ENCODE measurements around the gene SLC4A1.
A peak's percentile ranks its signal among the peaks of the same experiment; 100 is the strongest.

SLC4A1 gene

DNA sequence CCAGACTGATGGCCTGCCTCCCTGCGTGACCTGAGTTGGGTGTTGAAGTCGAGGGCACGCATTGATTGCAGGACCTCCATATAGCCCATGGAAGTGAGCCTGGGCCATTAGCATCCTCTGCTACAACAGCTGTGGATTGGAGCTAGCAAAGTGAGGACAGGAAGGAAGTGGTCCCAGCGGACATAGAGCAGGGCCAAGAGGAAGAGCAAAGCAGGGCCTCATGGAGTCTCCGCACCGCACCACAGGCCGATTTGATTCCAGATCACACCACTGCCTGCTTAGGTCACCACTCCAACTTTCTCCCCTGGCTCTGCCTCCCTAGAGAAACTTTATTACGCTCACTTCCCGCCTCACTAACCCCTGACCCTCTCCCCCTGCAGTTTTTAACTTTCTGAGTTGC lies 37.8 kb downstream of the SLC4A1 start:
- H3K4me2 ChIP-seq (ENCODE audit: low read depth, low read length): no peak overlapping the region
- no peaks in the 10 kb centered on the region for H3F3A ChIP-seq (ENCODE audit: insufficient read depth, low read length)
- no peaks in the 10 kb centered on the region for H3K4me1 ChIP-seq (ENCODE audit: low read length)
- no peaks in the 10 kb centered on the region for H3K79me2 ChIP-seq (ENCODE audit: low read length)
- no peak for DNase-seq
- no peak overlapping the region for H3K9ac ChIP-seq (ENCODE audit: low read length)
- no peaks in the 10 kb centered on the region for H3K9me3 ChIP-seq (replicated peaks; ENCODE audit: insufficient read depth, low read length)
- TF ChIP-seq EZH2 (optimal IDR thresholded peaks at IDR 0.05; ENCODE audit: low read depth, low read length) (no peak), EZH2phosphoT487 (IDR thresholded peaks at IDR 0.05; ENCODE audit: low read length) (no peak)
- TF ChIP-seq, protein P1, sequence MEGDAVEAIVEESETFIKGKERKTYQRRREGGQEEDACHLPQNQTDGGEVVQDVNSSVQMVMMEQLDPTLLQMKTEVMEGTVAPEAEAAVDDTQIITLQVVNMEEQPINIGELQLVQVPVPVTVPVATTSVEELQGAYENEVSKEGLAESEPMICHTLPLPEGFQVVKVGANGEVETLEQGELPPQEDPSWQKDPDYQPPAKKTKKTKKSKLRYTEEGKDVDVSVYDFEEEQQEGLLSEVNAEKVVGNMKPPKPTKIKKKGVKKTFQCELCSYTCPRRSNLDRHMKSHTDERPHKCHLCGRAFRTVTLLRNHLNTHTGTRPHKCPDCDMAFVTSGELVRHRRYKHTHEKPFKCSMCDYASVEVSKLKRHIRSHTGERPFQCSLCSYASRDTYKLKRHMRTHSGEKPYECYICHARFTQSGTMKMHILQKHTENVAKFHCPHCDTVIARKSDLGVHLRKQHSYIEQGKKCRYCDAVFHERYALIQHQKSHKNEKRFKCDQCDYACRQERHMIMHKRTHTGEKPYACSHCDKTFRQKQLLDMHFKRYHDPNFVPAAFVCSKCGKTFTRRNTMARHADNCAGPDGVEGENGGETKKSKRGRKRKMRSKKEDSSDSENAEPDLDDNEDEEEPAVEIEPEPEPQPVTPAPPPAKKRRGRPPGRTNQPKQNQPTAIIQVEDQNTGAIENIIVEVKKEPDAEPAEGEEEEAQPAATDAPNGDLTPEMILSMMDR (IDR thresholded peaks at IDR 0.05; ENCODE audit: low read length): no peak
- no peaks in the 10 kb centered on the region for H3K27me3 ChIP-seq (replicated peaks; ENCODE audit: insufficient read depth, low read length)
- H3K4me3 ChIP-seq (ENCODE audit: low read length): no peak overlapping the region
- H2AFZ ChIP-seq (ENCODE audit: low read length): no peak overlapping the region
- H4K20me1 ChIP-seq (ENCODE audit: insufficient read depth, low read length): no peaks in the 10 kb centered on the region
- H3K36me3 ChIP-seq (replicated peaks; ENCODE audit: insufficient read depth, low read length): no peaks in the 10 kb centered on the region
- no peak overlapping the region for H3K27ac ChIP-seq (ENCODE audit: low read length)
- H3K9me2 ChIP-seq (replicated peaks; ENCODE audit: insufficient read depth, low read length): no peaks in the 10 kb centered on the region

GRCh38 chr17:44229090-44229489 lies 38.8 kb downstream of the SLC4A1 start:
- no peaks in the 10 kb centered on the region for H3K27me3 ChIP-seq (replicated peaks; ENCODE audit: insufficient read depth, low read length)
- no peak for DNase-seq
- no peaks in the 10 kb centered on the region for H4K20me1 ChIP-seq (ENCODE audit: insufficient read depth, low read length)
- H3F3A ChIP-seq (ENCODE audit: insufficient read depth, low read length): no peaks in the 10 kb centered on the region
- H3K27ac ChIP-seq (ENCODE audit: low read length): no peak overlapping the region
- H3K4me1 ChIP-seq (ENCODE audit: low read length): no peaks in the 10 kb centered on the region
- no peak for TF ChIP-seq EZH2 (optimal IDR thresholded peaks at IDR 0.05; ENCODE audit: low read depth, low read length)
- H3K9me2 ChIP-seq (replicated peaks; ENCODE audit: insufficient read depth, low read length): no peaks in the 10 kb centered on the region
- H2AFZ ChIP-seq (ENCODE audit: low read length): no peak overlapping the region
- no peaks in the 10 kb centered on the region for H3K79me2 ChIP-seq (ENCODE audit: low read length)
- H3K36me3 ChIP-seq (replicated peaks; ENCODE audit: insufficient read depth, low read length): no peaks in the 10 kb centered on the region
- no peak overlapping the region for H3K4me3 ChIP-seq (ENCODE audit: low read length)
- no peaks in the 10 kb centered on the region for H3K9me3 ChIP-seq (replicated peaks; ENCODE audit: insufficient read depth, low read length)
- no peak overlapping the region for H3K9ac ChIP-seq (ENCODE audit: low read length)
- H3K4me2 ChIP-seq (ENCODE audit: low read depth, low read length): no peak overlapping the region

GRCh38 chr17:44223541-44224071 lies 44.3 kb downstream of the SLC4A1 start:
- Histone ChIP-seq H3K4me1 (ENCODE audit: low read length) (no peaks in the 10 kb centered on the region), H2AFZ (ENCODE audit: low read length) (no peak overlapping the region), H3F3A (ENCODE audit: insufficient read depth, low read length) (peaks cover 17% of the 10 kb centered on the region; the same call in 1 of the 2 replicates), H3K79me2 (ENCODE audit: low read length) (peaks cover 19% of the 10 kb centered on the region), H4K20me1 (ENCODE audit: insufficient read depth, low read length) (no peaks in the 10 kb centered on the region), H3K36me3 (replicated peaks; ENCODE audit: insufficient read depth, low read length) (no peaks in the 10 kb centered on the region), H3K27ac (ENCODE audit: low read length) (no peak overlapping the region), H3K9ac (ENCODE audit: low read length) (no peak overlapping the region), H3K9me2 (replicated peaks; ENCODE audit: insufficient read depth, low read length) (no peaks in the 10 kb centered on the region), H3K4me3 (ENCODE audit: low read length) (no peak overlapping the region), H3K27me3 (replicated peaks; ENCODE audit: insufficient read depth, low read length) (no peaks in the 10 kb centered on the region), H3K9me3 (replicated peaks; ENCODE audit: insufficient read depth, low read length) (no peaks in the 10 kb centered on the region), H3K4me2 (ENCODE audit: low read depth, low read length) (no peak overlapping the region)
- no peak for DNase-seq
- TF ChIP-seq EZH2phosphoT487 (IDR thresholded peaks at IDR 0.05; ENCODE audit: low read length): no peak
- TF ChIP-seq, protein P1 (IDR thresholded peaks at IDR 0.05; ENCODE audit: low read length): no peak
- no peak for TF ChIP-seq EZH2 (optimal IDR thresholded peaks at IDR 0.05; ENCODE audit: low read depth, low read length)

GRCh38 chr17:44222112-44222869 lies 45.6 kb downstream of the SLC4A1 start:
- no peaks in the 10 kb centered on the region for H3K27me3 ChIP-seq (replicated peaks; ENCODE audit: insufficient read depth, low read length)
- H3F3A ChIP-seq (ENCODE audit: insufficient read depth, low read length): peaks cover 24% of the 10 kb centered on the region; the same call in 1 of the 2 replicates
- peak overlapping the region; percentile 99 for H3K4me2 ChIP-seq (ENCODE audit: low read depth, low read length)
- H3K9me3 ChIP-seq (replicated peaks; ENCODE audit: insufficient read depth, low read length): no peaks in the 10 kb centered on the region
- H4K20me1 ChIP-seq (ENCODE audit: insufficient read depth, low read length): no peaks in the 10 kb centered on the region
- H3K9me2 ChIP-seq (replicated peaks; ENCODE audit: insufficient read depth, low read length): no peaks in the 10 kb centered on the region
- no peak overlapping the region; the same call in 1 of the 2 replicates for H3K27ac ChIP-seq (ENCODE audit: low read length)
- no peaks in the 10 kb centered on the region; the same call in 1 of the 2 replicates for H3K4me1 ChIP-seq (ENCODE audit: low read length)
- peak; percentile 50 for DNase-seq
- no peak for TF ChIP-seq EZH2 (optimal IDR thresholded peaks at IDR 0.05; ENCODE audit: low read depth, low read length)
- TF ChIP-seq, protein P1 (IDR thresholded peaks at IDR 0.05; ENCODE audit: low read length): peak; percentile 24
- H3K4me3 ChIP-seq (ENCODE audit: low read length): peak overlapping the region; percentile 86
- peak overlapping the region; percentile 91 for H2AFZ ChIP-seq (ENCODE audit: low read length)
- no peaks in the 10 kb centered on the region for H3K36me3 ChIP-seq (replicated peaks; ENCODE audit: insufficient read depth, low read length)
- H3K9ac ChIP-seq (ENCODE audit: low read length): peak overlapping the region; percentile 72; the same call in 1 of the 2 replicates
- peaks cover 29% of the 10 kb centered on the region for H3K79me2 ChIP-seq (ENCODE audit: low read length)

Data from MM.1S (cell line).